H7 (cell line): ENCODE measurements around the gene GRIN2D. TPM values are rescaled to one million over a fixed set of nuclear protein-coding genes. Genes with fewer than 3 reads are reported as not detected.
"Not testable (repeated sequence)": the region's sequence is repeated elsewhere in the genome, so short reads cannot be mapped to it uniquely, and the experiment has no call there.

ENCODE experiments used
- DNase-seq: peaks from one replicate; pipeline ENCODE4 v3.0.0; 2012
- H3K27me3 ChIP-seq: 2 replicates; pipeline ENCODE4 v1.6.0; 2011; ENCODE audit warnings: mild to moderate bottlenecking, low read length; ENCODE audit not compliant: control insufficient read depth, insufficient read depth
- H3K36me3 ChIP-seq: replicated peaks from 2 replicates; pipeline ENCODE4 v1.5.1; 2011; ENCODE audit warnings: low read length; ENCODE audit not compliant: control insufficient read depth, insufficient read depth
- H3K4me3 ChIP-seq: 2 replicates; pipeline ENCODE4 v1.5.1; 2011; ENCODE audit warnings: low read depth, mild to moderate bottlenecking, control low read depth, low read length, moderate library complexity; ENCODE audit not compliant: insufficient read depth
- total RNA-seq: library from RNA; depleted of rRNA; stranded (reverse); fragments of >200 nt; shearing (Covaris generic); gene quantifications from 2 replicates; pipeline ENCODE4 v1.2.3, GENCODE V29; 2014

GRIN2D gene
- total RNA-seq, 1 experiment from 2014 or later, result 4.8 TPM

DNA sequence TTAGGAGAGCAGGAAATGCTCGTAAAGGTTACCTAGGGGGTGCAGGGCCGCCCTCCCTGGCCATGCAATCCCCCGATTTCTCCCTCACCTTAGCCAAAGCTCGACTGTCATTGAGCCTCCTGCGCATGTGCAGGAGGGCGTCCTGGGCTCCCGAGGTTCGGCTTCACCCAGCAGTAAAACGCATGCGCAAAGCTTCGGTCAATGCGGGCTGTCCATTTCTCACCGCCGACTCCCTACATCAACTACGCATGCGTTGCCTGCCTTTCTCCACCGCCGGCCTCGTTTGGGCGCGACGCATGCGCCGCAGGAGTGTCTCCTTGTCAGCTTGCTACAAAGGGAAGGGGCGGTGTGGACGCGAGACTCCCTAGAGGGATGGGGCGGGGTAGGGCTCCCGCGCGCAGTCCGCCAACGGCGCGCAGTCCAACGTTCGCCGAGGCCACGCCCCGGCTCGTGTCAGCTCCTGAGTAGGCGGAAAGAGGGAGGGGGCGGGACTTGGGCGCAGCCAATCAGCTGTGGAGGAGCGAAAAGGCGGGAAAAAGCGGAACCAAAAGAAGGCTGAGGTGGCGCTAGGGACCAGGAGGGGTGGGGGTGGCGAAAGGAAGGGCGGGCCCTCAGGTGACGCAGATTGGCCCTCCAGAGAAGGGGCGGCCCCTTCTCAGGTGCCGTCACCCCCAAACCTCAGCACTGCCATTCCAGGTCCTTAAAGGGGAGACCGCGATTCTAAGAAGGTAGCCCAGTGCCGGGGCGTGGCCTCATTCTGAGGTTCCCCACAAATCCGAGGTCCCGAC is 29.5 kb upstream of the GRIN2D start, which contains the start of the genes SYNGR4 and TMEM143:
Gene SYNGR4, plus strand, starts transcription at position 558 of the 788 bp plus-strand sequence. CDS start 1,476 bp downstream, outside the sequence.
Gene TMEM143, minus strand, starts transcription at position 131 of the 788 bp plus-strand sequence. Its CDS starts 20 bp downstream, at position 111.
- Histone ChIP-seq H3K36me3 (no peaks in the 10 kb centered on the region), H3K27me3 (no peaks in the 10 kb centered on the region; the same call in 1 of the 2 replicates), H3K4me3 (peak within 1 kb of the TSS; percentile 78)
- peak; percentile 99 for DNase-seq

DNA sequence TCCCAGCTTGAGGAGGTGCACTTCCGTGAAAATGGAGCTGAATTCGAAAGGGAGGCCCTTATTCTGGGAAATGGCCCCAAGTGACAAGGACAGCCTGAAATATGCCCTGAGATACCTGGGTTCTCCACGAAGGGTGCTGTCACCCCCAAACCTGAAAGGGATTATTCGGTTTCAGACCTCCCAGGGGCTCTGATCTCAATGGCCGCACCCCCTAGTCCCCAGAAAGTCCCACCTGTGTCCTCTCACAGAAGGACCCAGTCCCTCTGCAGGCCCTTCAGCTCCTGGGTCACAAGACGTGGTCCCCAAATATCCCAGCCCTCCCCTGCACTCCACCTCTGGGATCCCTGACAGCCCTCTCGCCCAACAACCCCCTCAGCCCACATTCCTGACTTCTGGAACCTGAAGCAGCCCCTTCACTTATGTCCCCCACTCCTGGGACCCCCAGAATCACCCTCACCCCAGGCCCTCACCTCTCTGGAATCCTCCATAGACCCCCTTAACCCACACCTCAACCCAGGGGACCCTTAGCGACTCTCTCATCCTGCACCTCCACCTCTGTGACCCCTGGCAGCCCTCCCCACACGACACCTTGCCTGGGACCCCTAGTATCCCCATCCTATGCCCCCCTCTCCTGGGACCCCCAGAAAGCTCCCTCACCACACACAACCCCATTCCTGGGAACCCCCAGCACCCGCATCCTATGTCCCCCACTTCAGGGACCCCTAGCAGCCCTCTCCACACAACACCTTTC is 28.7 kb upstream of the GRIN2D start:
- Histone ChIP-seq H3K36me3 (no peaks in the 10 kb centered on the region), H3K4me3 (peak overlapping the region; percentile 46), H3K27me3 (no peaks in the 10 kb centered on the region; the same call in 1 of the 2 replicates)
- DNase-seq, result no peak

DNA sequence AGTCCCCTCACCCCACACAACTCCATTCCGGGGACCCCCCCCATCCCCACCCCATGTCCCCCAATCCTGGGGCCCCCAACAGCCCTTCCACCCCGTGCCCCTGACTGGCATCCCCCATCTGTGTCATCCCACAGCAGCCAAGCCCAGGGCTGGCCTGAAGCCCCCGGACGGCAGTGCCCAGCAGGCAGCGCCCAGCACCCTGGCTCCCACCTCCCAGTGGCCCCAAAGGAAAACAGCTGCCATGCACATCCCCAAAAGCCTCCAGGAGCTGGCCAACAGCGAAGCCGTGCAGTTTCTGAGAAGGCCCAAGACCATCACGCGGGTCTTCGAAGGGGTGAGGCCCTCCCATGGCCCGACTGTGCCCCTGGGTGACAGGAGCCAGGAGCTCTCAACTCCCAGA is 27.9 kb upstream of the GRIN2D start:
- Histone ChIP-seq H3K27me3 (no peaks in the 10 kb centered on the region; the same call in 1 of the 2 replicates), H3K4me3 (no peak overlapping the region), H3K36me3 (no peaks in the 10 kb centered on the region)
- no peak for DNase-seq

DNA sequence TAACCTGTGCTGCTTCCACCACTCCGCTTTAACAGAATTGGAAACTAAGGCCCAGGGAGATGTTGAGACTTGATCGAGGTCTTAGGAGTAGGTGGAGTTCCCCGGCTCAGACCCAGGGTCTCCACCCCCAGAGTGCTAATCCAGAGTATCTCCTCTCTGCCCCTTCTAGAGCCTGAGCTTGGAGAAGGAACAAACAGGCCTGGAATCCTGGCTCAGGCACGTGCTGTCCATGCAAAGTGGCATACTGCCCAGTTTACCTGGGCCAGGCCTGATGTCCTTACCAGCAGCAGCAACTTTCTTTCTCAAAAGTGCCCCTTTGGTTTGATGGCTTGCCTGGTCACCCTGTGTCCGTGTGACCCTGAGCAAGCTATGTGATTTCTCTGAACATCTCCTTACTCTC is 25.6 kb upstream of the GRIN2D start:
- no peak overlapping the region for H3K4me3 ChIP-seq
- H3K36me3 ChIP-seq, result no peaks in the 10 kb centered on the region
- no peak for DNase-seq

DNA sequence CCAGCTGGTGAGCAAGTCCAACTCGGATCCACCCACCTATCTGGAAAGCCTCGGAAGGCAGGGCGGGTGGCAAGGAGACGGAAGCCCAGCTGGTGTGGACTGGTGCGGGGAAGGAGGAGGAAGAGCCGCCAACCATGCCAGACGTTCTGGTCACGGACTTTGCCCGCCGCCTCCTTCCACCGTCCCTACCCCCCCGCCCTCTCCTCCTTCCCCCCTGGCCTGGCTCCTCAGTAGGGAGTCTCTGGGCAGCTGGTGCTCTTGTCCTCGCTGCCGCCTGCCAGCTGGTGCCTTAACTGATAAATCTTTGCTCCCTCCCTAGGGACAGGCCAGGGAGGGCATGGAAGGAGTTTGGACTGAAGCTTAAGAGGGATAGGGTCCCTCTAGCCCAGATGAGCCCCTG is 24.5 kb upstream of the GRIN2D start:
- Histone ChIP-seq H3K4me3 (no peak overlapping the region), H3K36me3 (no peaks in the 10 kb centered on the region), H3K27me3 (no peaks in the 10 kb centered on the region; the same call in 1 of the 2 replicates)
- DNase-seq, result no peak

More for the DNA sequence above, 25.6 kb upstream of the GRIN2D start:
- H3K27me3 ChIP-seq, result no peaks in the 10 kb centered on the region; the same call in 1 of the 2 replicates

DNA sequence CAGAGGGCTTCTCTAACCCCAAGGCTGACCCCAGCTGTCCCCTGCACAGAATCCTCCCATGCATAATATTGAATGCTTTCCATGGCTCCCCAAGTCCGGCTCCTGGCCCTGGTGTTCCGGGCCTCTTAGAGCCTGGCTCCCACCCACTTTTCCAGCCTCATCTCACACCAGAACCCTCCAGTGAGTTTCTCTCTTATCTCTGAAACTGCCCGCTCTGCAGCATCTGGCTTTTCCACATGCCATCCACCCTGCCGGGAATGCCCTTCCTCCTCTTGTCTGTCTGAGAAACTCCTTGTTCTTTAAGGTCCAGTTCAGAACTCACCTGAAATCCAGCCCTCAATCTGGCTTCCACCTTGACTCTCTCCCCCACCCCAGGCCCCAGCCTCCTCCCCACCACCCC is 22.5 kb upstream of the GRIN2D start:
- Histone ChIP-seq H3K36me3 (no peaks in the 10 kb centered on the region), H3K27me3 (no peaks in the 10 kb centered on the region), H3K4me3 (no peak overlapping the region)
- DNase-seq, result no peak

DNA sequence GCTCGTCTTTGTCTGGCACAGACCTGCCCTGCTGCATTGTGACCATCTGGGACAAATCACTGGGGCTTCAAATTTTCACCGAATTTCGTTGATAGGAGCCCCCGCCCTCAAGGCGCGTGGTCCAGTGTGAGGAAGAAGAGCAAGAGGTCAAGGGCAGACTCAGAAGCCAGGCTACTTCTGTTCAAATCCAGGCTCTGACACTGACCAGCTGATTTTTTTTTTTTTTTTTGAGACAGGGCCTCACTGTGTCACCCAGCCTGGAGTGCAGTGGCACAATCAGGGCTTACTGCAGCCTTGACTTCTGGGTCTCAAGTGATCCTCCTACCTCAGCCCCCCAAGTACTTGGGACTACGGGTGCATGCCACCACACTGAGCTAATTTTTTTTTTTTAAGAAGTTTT is 22.1 kb upstream of the GRIN2D start:
- H3K27me3 ChIP-seq, result no peaks in the 10 kb centered on the region
- DNase-seq, result no peak
- H3K36me3 ChIP-seq, result no peaks in the 10 kb centered on the region
- no peak overlapping the region for H3K4me3 ChIP-seq

DNA sequence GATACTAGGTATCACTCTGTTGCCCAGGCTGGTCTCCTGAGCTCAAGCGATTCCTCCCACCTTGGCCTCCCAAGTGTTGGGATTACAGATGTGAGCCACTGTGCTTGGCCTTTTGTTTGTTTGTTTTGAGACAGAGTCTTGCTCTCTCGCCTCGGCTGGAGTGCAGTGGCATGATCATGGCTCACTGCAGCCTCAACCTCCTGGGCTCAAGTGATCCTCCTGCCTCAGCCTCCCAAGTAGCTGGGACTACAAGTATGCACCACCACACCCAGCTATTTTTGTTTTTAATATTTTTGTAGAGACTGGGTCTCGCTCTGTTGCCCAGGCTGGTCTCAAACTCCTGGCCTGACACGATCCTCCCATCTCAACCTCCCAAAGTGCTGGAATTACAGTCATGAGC is 21.7 kb upstream of the GRIN2D start:
- H3K27me3 ChIP-seq, H3K36me3 ChIP-seq, DNase-seq, H3K4me3 ChIP-seq: not testable (repeated sequence)

DNA sequence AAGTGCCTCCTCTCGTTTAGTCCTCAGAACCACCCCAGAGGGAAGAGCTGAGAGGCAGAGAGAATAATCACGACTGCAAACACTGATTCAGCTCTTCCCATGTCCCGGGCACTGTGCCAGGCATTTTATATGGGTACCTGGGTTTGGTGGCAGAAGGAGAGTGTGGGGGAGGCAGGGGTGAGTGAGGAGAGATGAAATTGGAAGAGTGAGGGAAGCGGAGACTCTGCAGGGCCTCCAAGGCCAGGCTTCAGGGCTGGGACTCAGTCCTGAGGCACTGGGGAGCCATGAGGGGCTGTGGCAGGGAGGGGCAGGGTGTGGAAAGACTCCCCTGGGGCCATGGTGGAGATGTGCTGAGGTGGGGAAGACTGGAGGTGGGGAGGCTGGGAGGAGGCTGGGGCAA is 20.6 kb upstream of the GRIN2D start:
- no peaks in the 10 kb centered on the region for H3K27me3 ChIP-seq
- no peak overlapping the region for H3K4me3 ChIP-seq

DNA sequence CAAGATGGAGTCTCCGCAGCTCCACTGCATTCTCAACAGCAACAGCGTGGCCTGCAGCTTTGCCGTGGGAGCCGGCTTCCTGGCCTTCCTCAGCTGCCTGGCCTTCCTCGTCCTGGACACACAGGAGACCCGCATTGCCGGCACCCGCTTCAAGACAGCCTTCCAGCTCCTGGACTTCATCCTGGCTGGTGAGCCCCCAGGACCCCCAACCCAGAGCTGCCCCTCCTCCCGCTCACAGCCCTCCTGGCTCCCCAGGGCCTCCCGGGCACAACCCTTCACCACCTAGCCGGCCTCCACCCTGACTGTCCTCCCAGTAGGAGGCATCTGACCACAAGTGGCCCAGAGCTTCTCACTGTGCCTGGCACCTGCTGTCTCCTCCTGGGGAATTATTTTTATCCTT is 19.9 kb upstream of the GRIN2D start:
- no peaks in the 10 kb centered on the region for H3K27me3 ChIP-seq
- DNase-seq, result no peak
- no peak overlapping the region for H3K4me3 ChIP-seq
- H3K36me3 ChIP-seq, result no peaks in the 10 kb centered on the region

More for the DNA sequence above, 20.6 kb upstream of the GRIN2D start:
- no peak for DNase-seq
- H3K36me3 ChIP-seq, result no peaks in the 10 kb centered on the region

DNA sequence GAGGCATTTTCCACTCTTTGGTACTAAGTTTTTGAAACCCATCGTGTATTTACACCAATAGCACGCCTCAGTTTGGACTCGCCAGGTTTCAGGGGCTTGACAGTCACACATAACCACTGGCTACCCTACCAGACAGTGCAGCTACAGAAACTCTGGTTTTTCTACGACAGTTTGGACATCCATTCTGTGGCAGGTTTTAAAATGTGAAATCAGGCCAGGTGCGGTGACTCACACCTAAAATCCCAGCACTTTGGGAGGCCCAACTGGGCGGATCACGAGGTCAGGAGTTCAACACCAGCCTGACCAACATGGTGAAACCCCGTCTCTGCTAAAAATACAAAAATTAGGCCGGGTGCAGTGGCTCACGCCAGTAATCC is 15.3 kb upstream of the GRIN2D start:
- Histone ChIP-seq H3K36me3 (peaks cover 4% of the 10 kb centered on the region), H3K4me3 (no peak overlapping the region), H3K27me3 (no peaks in the 10 kb centered on the region)
- no peak for DNase-seq

DNA sequence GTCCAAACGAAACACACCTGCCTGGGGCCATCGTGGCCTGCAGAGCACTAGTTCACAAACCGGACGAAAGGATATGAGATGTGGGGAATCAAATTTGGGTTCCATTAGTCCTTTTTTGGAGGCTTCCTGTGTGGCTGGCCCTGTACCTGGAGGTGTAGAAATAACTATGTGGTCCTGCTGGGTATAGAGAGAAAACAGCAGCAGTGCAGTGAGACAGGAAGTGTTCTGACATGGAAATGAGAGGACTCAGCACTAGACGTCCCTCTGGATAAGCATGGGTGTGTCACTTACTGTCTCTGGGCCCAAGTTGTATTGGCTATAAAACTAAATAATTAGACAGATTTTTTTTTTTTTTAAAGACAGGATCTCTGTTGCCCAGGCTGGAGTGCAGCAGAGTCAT is 14.4 kb upstream of the GRIN2D start:
- no peak for DNase-seq
- no peak overlapping the region for H3K4me3 ChIP-seq

DNA sequence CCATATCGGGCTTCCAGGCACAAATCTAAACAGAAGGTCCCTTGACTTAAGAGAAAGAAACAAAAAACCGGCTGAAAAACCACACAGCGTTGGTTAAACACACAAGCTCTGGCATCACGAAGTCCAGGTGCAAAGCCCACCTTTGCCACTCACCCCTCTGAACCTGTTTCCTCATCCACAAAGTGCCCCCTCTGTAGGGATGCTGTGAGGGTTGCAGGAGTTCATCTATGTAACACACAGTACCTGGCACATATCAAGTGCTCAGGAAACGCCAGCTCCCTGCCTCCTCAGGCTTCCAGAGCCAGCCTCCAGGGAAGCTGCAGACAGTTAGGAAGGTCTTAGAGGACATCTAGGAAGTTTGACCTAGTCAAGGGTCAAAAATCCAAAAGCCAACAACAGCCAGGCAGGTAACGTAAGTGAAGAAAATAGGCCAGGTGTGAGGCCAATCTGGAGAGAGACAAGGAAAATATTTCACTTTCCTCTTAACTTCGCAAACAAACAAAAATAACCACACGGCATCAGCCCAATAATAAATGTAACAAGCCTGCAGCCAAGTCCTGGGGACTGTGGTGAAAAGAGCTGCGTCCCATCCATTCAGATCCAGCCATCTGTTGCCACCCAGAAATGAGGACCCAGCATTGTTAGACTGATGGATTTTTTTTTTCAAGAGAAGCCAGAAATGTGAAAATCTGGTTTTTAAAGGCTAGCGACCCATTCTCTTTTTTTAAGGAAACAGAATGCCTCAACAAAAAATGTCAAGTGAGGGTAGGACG is 12.1 kb upstream of the GRIN2D start:
- peaks cover 25% of the 10 kb centered on the region for H3K36me3 ChIP-seq
- no peak overlapping the region for H3K4me3 ChIP-seq
- DNase-seq, result no peak
- H3K27me3 ChIP-seq, result no peaks in the 10 kb centered on the region

More for the DNA sequence above, 14.4 kb upstream of the GRIN2D start:
- no peaks in the 10 kb centered on the region for H3K27me3 ChIP-seq
- peaks cover 10% of the 10 kb centered on the region for H3K36me3 ChIP-seq

DNA sequence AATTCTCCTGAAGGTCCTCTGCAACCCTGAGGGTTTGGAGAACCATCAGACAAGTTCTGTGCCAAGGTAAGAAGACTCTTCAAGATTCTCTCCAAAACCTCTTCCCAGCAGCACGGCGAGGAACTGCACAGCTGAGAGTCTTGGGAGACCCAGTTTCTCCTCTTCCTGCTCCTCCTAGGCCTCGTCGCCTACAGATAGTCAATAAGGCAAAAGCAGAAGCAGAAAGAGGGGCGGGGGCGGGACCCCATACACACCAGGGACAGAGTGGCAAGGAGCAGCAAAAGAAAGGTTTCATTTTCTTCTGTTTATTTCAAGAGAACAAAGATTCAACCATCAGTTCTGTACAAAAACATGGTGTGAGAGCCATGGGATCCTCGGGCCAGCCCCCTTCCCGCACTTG is 11.2 kb upstream of the GRIN2D start:
- Histone ChIP-seq H3K27me3 (no peaks in the 10 kb centered on the region), H3K36me3 (peaks cover 33% of the 10 kb centered on the region), H3K4me3 (no peak overlapping the region)
- no peak for DNase-seq
